MCF 10A (cell line): ENCODE data around the gene TEX30. TPM values are rescaled to one million over a fixed set of nuclear protein-coding genes. Genes with fewer than 3 reads are reported as not detected.
"Not testable (repeated sequence)": the region's sequence is repeated elsewhere in the genome, so short reads cannot be mapped to it uniquely, and the experiment has no call there.

Experiments
- BruUV-seq: library from RNA; stranded (reverse); fragments of 400-500 nt; replicated peaks from 2 replicates; lab custom pipeline; 2021; lab: Mats Ljungman, UMichigan
- CTCF ChIA-PET: fragments of 300-600 bp; sonication (Branson Sonifier 250); formaldehyde crosslinking; extraction: SDS; loops from one replicate; lab custom pipeline; 2021; ENCODE audit warnings: antibody characterized with exemption, inconsistent platforms; lab: Yijun Ruan, JAX
- POLR2A ChIA-PET: fragments of 300-600, 350-650 bp; sonication (Branson Sonifier 250); formaldehyde crosslinking; extraction: SDS; loops from one replicate; lab custom pipeline; 2020; ENCODE audit warnings: antibody characterized with exemption, inconsistent platforms; lab: Yijun Ruan, JAX
- DNase-seq: peaks from one replicate; pipeline ENCODE4 v3.0.0-alpha.2; 2018; ENCODE audit not compliant: unreplicated experiment
- H3K27ac Mint-ChIP-seq: one replicate; pipeline ENCODE4 v1.8.0; 2022; ENCODE audit warnings: mild to moderate bottlenecking, low read depth, mixed read lengths; ENCODE audit not compliant: unreplicated experiment
- H3K27me3 Mint-ChIP-seq: one replicate; pipeline ENCODE4 v1.8.0; 2022; ENCODE audit warnings: mixed read lengths; ENCODE audit not compliant: insufficient read depth, unreplicated experiment
- H3K36me3 Mint-ChIP-seq: one replicate; pipeline ENCODE4 v1.8.0; 2022; ENCODE audit warnings: mild to moderate bottlenecking, moderate library complexity, mixed read lengths; ENCODE audit not compliant: insufficient read depth, unreplicated experiment
- H3K4me1 Mint-ChIP-seq: one replicate; pipeline ENCODE4 v1.8.0; 2022; ENCODE audit warnings: mixed read lengths; ENCODE audit not compliant: insufficient read depth, unreplicated experiment
- H3K4me3 Mint-ChIP-seq: one replicate; pipeline ENCODE4 v1.8.0; 2022; ENCODE audit warnings: mild to moderate bottlenecking, moderate library complexity, mixed read lengths; ENCODE audit not compliant: unreplicated experiment
- H3K9me3 Mint-ChIP-seq: one replicate; pipeline ENCODE4 v1.8.0; 2022; ENCODE audit warnings: mixed read lengths; ENCODE audit not compliant: unreplicated experiment
- intact Hi-C: fragments of 100-400 bp; cut with micrococcal nuclease; formaldehyde crosslinking; loops from 2 replicates; pipeline ENCODE4 v1.14.1; 2022
- total RNA-seq: library from RNA; stranded (reverse); gene quantifications from 2 replicates; pipeline ENCODE4 v1.2.3, GENCODE V29; 2022
- TF ChIP-seq, protein P1 (sequence below): fragments of 200-600 bp; IDR thresholded peaks from one replicate; pipeline ENCODE4 v1.8.0; 2022; ENCODE audit warnings: antibody characterized with exemption, mild to moderate bottlenecking; ENCODE audit not compliant: unreplicated experiment

Gene TEX30
- total RNA-seq, 1 experiment from 2014 or later: 14.2 TPM

- TF ChIP-seq, protein P1, sequence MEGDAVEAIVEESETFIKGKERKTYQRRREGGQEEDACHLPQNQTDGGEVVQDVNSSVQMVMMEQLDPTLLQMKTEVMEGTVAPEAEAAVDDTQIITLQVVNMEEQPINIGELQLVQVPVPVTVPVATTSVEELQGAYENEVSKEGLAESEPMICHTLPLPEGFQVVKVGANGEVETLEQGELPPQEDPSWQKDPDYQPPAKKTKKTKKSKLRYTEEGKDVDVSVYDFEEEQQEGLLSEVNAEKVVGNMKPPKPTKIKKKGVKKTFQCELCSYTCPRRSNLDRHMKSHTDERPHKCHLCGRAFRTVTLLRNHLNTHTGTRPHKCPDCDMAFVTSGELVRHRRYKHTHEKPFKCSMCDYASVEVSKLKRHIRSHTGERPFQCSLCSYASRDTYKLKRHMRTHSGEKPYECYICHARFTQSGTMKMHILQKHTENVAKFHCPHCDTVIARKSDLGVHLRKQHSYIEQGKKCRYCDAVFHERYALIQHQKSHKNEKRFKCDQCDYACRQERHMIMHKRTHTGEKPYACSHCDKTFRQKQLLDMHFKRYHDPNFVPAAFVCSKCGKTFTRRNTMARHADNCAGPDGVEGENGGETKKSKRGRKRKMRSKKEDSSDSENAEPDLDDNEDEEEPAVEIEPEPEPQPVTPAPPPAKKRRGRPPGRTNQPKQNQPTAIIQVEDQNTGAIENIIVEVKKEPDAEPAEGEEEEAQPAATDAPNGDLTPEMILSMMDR: no peak
- no TSS peak for BruUV-seq
- DNase-seq: no peak
- no peaks in the 10 kb centered on the region for H3K27me3 Mint-ChIP-seq
- H3K4me1 Mint-ChIP-seq: no peaks in the 10 kb centered on the region
- no peak overlapping the region for H3K27ac Mint-ChIP-seq
- intact Hi-C loops: no loop called here
- H3K9me3 Mint-ChIP-seq: no peaks in the 10 kb centered on the region
- CTCF ChIA-PET: no interaction called here
- peaks cover 32% of the 10 kb centered on the region for H3K36me3 Mint-ChIP-seq
- POLR2A ChIA-PET: interaction anchor here (1.1 kb wide), 1 partner anchor 65 kb away, joined by 3 read pairs; no protein-coding TSS in a partner anchor
- no peak overlapping the region for H3K4me3 Mint-ChIP-seq
These were observed 8.0 kb upstream of the TEX30 start for GRCh38 chr13:102781591-102781990.

DNA sequence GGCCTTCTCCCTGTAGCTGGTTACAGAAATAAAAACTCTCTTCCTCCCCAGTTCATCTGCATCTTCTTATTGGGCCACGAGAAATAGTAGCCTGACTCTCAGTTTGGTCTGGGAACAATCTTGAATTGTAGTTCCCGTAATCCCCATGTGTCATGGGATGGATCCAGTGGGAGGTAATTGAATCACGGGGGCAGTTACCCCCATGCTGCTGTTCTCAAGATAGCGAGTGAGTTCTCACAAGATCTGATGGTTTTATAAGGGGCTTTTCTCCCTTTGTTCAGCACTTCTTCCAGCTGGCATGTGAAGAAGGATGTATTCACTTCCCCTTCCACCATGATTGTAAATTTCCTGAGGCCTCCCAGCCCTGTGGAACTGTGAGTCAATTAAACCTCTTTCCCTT, 7.1 kb upstream of the TEX30 start:
- intact Hi-C loops, H3K9me3 Mint-ChIP-seq, H3K27me3 Mint-ChIP-seq, H3K4me1 Mint-ChIP-seq, H3K27ac Mint-ChIP-seq, DNase-seq, CTCF ChIA-PET, BruUV-seq, H3K4me3 Mint-ChIP-seq: not testable (repeated sequence)
- POLR2A ChIA-PET: interaction anchor here (1.1 kb wide), 1 partner anchor 66 kb away, joined by 3 read pairs; no protein-coding TSS in a partner anchor
- peaks cover 23% of the 10 kb centered on the region for H3K36me3 Mint-ChIP-seq

- intact Hi-C loops: no loop called here
- TF ChIP-seq, protein P1: no peak
- DNase-seq: no peak
- H3K4me3 Mint-ChIP-seq: no peak overlapping the region
- ChIA-PET POLR2A (no interaction called here), CTCF (no interaction called here)
- BruUV-seq: no TSS peak
- no peaks in the 10 kb centered on the region for H3K9me3 Mint-ChIP-seq
- no peaks in the 10 kb centered on the region for H3K27me3 Mint-ChIP-seq
- H3K4me1 Mint-ChIP-seq: no peaks in the 10 kb centered on the region
- no peak overlapping the region for H3K27ac Mint-ChIP-seq
- peaks cover 17% of the 10 kb centered on the region for H3K36me3 Mint-ChIP-seq
These were observed 6.0 kb upstream of the TEX30 start for GRCh38 chr13:102779436-102780159.

- H3K36me3 Mint-ChIP-seq: peaks cover 6% of the 10 kb centered on the region
- CTCF ChIA-PET: interaction anchor here (0.6 to 0.7 kb wide), 2 partner anchors 139 to 224 kb away, joined by 3 to 4 read pairs; no protein-coding TSS in a partner anchor
- H3K9me3 Mint-ChIP-seq: no peaks in the 10 kb centered on the region
- no peak overlapping the region for H3K27ac Mint-ChIP-seq
- no TSS peak for BruUV-seq
- POLR2A ChIA-PET: no interaction called here
- H3K27me3 Mint-ChIP-seq: no peaks in the 10 kb centered on the region
- intact Hi-C loops: no loop called here
- TF ChIP-seq, protein P1: no peak
- no peak overlapping the region for H3K4me3 Mint-ChIP-seq
- H3K4me1 Mint-ChIP-seq: no peaks in the 10 kb centered on the region
- no peak for DNase-seq
These were observed 4.2 kb upstream of the TEX30 start for GRCh38 chr13:102777736-102778135.
